ENCODE results near the gene INTS3.

- TF ChIP-seq CTCF (IDR thresholded peaks at IDR 0.05) (no peak), POLR2A (IDR thresholded peaks at IDR 0.05) (no peak)
These were observed 72.0 kb downstream of the INTS3 start for GRCh38 chr1:153799566-153800465.

All from heart left ventricle (tissue), 13 donors.